Peyer's patch (tissue), 4 donors: ENCODE data around the gene SUN5.

Experiments
- CTCF ChIP-seq, 6 experiments: fragments of 450-650 bp in 4 of 6; fragments of 200-600 bp in 2 of 6; sonication (generic) in 1 of 6; IDR thresholded peaks; one replicate each; pipeline ENCODE4 v1.5.1; 2017 to 2019; ENCODE audit warnings: antibody characterized with exemption in 6 of 6, mild to moderate bottlenecking in 3 of 6, moderate library complexity in 1 of 6
- POLR2A ChIP-seq, 2 donors: fragments of 450-650 bp; IDR thresholded peaks; one replicate each; pipeline ENCODE4 v1.5.1; 2017; ENCODE audit warnings: antibody characterized with exemption in 2 of 2, mild to moderate bottlenecking in 2 of 2, moderate library complexity in 2 of 2

- no peak for TF ChIP-seq CTCF (IDR thresholded peaks at IDR 0.05)
- TF ChIP-seq POLR2A (IDR thresholded peaks at IDR 0.05): no peak
Observed at GRCh38 chr20:33021879-33022278, 17.6 kb upstream of the SUN5 start.
